Measurements from ENCODE around the gene MXRA7.

GRCh38 chr17:76643553-76644148 is 67.1 kb downstream of the MXRA7 start, which contains the start of gene ST6GALNAC1:
- TF ChIP-seq, protein P1, sequence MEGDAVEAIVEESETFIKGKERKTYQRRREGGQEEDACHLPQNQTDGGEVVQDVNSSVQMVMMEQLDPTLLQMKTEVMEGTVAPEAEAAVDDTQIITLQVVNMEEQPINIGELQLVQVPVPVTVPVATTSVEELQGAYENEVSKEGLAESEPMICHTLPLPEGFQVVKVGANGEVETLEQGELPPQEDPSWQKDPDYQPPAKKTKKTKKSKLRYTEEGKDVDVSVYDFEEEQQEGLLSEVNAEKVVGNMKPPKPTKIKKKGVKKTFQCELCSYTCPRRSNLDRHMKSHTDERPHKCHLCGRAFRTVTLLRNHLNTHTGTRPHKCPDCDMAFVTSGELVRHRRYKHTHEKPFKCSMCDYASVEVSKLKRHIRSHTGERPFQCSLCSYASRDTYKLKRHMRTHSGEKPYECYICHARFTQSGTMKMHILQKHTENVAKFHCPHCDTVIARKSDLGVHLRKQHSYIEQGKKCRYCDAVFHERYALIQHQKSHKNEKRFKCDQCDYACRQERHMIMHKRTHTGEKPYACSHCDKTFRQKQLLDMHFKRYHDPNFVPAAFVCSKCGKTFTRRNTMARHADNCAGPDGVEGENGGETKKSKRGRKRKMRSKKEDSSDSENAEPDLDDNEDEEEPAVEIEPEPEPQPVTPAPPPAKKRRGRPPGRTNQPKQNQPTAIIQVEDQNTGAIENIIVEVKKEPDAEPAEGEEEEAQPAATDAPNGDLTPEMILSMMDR (IDR thresholded peaks at IDR 0.05): no peak
- TF ChIP-seq POLR2AphosphoS5 (IDR thresholded peaks at IDR 0.05; ENCODE audit: low read depth, low read length) (no peak), SIN3A (IDR thresholded peaks at IDR 0.05; ENCODE audit: borderline replicate concordance, insufficient read depth, low read depth, low read length) (no peak)
- TF ChIP-seq, protein P2, sequence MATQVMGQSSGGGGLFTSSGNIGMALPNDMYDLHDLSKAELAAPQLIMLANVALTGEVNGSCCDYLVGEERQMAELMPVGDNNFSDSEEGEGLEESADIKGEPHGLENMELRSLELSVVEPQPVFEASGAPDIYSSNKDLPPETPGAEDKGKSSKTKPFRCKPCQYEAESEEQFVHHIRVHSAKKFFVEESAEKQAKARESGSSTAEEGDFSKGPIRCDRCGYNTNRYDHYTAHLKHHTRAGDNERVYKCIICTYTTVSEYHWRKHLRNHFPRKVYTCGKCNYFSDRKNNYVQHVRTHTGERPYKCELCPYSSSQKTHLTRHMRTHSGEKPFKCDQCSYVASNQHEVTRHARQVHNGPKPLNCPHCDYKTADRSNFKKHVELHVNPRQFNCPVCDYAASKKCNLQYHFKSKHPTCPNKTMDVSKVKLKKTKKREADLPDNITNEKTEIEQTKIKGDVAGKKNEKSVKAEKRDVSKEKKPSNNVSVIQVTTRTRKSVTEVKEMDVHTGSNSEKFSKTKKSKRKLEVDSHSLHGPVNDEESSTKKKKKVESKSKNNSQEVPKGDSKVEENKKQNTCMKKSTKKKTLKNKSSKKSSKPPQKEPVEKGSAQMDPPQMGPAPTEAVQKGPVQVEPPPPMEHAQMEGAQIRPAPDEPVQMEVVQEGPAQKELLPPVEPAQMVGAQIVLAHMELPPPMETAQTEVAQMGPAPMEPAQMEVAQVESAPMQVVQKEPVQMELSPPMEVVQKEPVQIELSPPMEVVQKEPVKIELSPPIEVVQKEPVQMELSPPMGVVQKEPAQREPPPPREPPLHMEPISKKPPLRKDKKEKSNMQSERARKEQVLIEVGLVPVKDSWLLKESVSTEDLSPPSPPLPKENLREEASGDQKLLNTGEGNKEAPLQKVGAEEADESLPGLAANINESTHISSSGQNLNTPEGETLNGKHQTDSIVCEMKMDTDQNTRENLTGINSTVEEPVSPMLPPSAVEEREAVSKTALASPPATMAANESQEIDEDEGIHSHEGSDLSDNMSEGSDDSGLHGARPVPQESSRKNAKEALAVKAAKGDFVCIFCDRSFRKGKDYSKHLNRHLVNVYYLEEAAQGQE (IDR thresholded peaks at IDR 0.05; ENCODE audit: insufficient read depth in 1 of 2, low read depth in 2 of 2, low read length in 1 of 2): no peak

All from Panc1 (cell line).